Activated CD8-positive, alpha-beta T cell treated with anti-CD3 and anti-CD28 coated beads, Interleukin-2, amount 10 ng/mL, durations not matched to agents 7 days and 5 days (primary cell): Measurements from ENCODE around the gene SLC6A3. TPM values are rescaled to one million over a fixed set of nuclear protein-coding genes. Genes with fewer than 3 reads are reported as not detected.
A peak's percentile ranks its signal among the peaks of the same experiment; 100 is the strongest.
"Not testable (repeated sequence)": the region's sequence is repeated elsewhere in the genome, so short reads cannot be mapped to it uniquely, and the experiment has no call there.

ENCODE experiments used
- ATAC-seq: fragments of 150-1000 bp; cut with Tn5 transposase; one replicate; pipeline ENCODE4 v1.10.0; 2021; ENCODE audit warnings: moderate library complexity
- CTCF ChIA-PET: fragments of 350-600 bp; sonication (Branson Sonifier 250); formaldehyde crosslinking; loops from one replicate; lab custom pipeline; 2021; ENCODE audit warnings: antibody characterized with exemption; lab: Charles Lee
- POLR2A ChIA-PET: fragments of 350-600 bp; sonication (Branson Sonifier 250); formaldehyde crosslinking; loops from one replicate; lab custom pipeline; 2021; ENCODE audit warnings: antibody characterized with exemption; lab: Charles Lee
- DNase-seq: peaks from one replicate; pipeline ENCODE4 v3.0.0-alpha.2; 2020
- H3K27ac Mint-ChIP-seq: one replicate; pipeline ENCODE4 v1.8.0; 2021; ENCODE audit warnings: mild to moderate bottlenecking, mixed read lengths
- H3K27me3 Mint-ChIP-seq: one replicate; pipeline ENCODE4 v1.8.0; 2021; ENCODE audit warnings: low read depth, mixed read lengths
- H3K36me3 Mint-ChIP-seq: one replicate; pipeline ENCODE4 v1.8.0; 2021; ENCODE audit warnings: low read depth, mixed read lengths
- H3K4me1 Mint-ChIP-seq: one replicate; pipeline ENCODE4 v1.8.0; 2021; ENCODE audit warnings: low read depth, mixed read lengths
- H3K4me3 Mint-ChIP-seq: one replicate; pipeline ENCODE4 v1.8.0; 2021; ENCODE audit warnings: mild to moderate bottlenecking, mixed read lengths
- H3K9me3 Mint-ChIP-seq: one replicate; pipeline ENCODE4 v1.8.0; 2022; ENCODE audit warnings: mixed read lengths; ENCODE audit not compliant: insufficient read depth
- total RNA-seq, 2 experiments: library from RNA; stranded (reverse); gene quantifications; one replicate each; pipeline ENCODE4 v1.2.3, GENCODE V29; 2021

Gene SLC6A3
- total RNA-seq, 2 experiments from 2014 or later = not detected

DNA sequence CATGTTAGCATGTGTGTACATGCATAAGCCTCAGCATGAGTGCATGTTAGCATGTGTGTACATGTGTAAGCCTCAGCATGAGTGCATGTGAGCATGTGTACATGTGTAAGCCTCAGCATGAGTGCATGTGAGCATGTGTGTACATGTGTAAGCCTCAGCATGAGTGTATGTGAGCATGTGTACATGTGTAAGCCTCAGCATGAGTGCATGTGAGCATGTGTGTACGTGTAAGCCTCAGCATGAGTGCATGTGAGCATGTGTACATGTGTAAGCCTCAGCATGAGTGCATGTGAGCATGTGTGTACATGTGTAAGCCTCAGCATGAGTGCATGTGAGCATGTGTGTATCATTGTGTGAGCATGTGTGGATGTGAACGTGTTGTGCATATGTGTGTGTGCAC is 14.2 kb upstream of the SLC6A3 start:
- ATAC-seq, DNase-seq, H3K27me3 Mint-ChIP-seq, CTCF ChIA-PET, H3K27ac Mint-ChIP-seq, H3K4me1 Mint-ChIP-seq, POLR2A ChIA-PET, H3K4me3 Mint-ChIP-seq: not testable (repeated sequence)
- peaks cover 36% of the 10 kb centered on the region for H3K36me3 Mint-ChIP-seq
- peaks cover 23% of the 10 kb centered on the region for H3K9me3 Mint-ChIP-seq

DNA sequence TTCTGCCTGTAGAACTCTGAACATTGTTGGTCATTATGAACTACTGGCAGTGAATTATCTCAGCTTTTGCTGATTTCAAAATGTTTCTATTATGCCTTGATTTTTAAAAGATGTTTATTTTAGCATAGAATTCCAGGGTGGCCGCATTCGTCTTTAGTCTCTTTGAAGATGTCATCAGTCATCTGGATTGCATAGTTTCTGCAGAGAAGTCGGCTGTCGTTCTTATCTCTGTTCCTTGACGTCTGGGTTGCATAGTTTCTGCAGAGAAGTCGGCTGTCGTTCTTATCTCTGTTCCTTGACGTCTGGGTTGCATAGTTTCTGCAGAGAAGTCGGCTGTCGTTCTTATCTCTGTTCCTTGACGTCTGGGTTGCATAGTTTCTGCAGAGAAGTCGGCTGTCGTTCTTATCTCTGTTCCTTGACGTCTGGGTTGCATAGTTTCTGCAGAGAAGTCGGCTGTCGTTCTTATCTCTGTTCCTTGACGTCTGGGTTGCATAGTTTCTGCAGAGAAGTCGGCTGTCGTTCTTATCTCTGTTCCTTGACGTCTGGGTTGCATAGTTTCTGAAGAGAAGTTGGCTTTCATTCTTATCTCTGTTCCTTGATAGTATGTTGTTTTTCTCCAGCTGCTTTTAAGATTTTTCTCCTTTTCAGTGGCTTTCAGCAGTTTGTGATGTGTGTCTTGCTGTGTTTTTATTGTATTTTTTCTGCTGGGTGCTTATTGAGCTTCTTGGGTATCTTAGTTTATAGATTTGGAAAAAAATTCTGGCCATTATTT is 11.1 kb upstream of the SLC6A3 start:
- H3K27ac Mint-ChIP-seq, DNase-seq, H3K4me1 Mint-ChIP-seq, POLR2A ChIA-PET, CTCF ChIA-PET, H3K4me3 Mint-ChIP-seq, ATAC-seq: not testable (repeated sequence)
- Mint-ChIP-seq H3K36me3 (peaks cover 14% of the 10 kb centered on the region), H3K27me3 (peaks cover 13% of the 10 kb centered on the region), H3K9me3 (peaks cover 37% of the 10 kb centered on the region)

DNA sequence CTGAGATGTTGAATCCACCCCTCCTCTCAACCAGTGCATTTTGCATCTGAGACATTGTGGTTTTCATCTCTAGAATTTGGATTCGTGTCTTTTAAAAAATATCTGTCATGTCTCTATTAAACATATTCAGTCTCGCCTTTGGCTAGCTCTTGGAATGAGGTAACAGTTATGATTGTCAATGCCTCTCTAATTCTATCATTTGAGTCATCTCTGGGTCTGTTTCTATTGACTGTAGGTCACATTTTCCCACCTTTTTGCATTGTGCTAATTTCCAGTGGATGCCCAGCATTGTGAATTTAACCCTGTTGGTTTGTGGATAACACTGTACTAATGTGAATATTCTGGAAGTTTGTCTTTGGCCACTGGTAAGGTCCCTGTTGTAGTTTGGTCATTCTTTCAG is 8.4 kb upstream of the SLC6A3 start:
- ChIA-PET POLR2A (no interaction called here), CTCF (interaction anchor here (1.0 to 1.5 kb wide), 2 partner anchors 191 to 192 kb away, joined by 3 to 5 read pairs; no protein-coding TSS in a partner anchor)
- no peak for ATAC-seq

DNA sequence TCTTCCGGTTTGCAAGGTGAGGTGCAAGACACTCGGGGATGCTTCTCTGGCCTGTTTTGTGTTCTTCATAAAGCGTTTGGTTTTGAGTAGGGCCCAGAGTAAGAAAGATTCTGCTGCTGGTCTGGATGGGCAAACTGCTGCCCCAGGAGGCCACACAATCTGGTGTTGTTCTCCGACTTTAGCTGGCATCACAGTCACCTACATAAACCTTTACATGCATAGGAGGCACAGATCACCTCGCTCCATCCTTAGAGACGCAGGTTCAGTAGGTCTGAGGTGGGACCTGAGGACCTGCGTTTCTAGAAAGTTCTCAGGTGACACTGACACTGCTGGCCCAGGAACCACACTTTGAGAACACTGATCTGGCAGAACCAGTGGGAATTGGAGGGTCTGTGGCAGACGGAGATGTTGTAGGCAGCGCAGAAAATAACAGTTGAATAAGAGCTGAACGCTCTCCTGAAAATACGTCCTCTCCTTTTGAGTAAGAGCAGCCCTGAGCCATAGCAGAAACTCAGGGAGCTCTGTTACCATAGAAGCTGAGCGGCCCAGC is 3.9 kb upstream of the SLC6A3 start:
- Mint-ChIP-seq H3K9me3 (peaks cover 11% of the 10 kb centered on the region), H3K4me1 (peaks cover 18% of the 10 kb centered on the region), H3K27me3 (peaks cover 54% of the 10 kb centered on the region), H3K4me3 (no peak overlapping the region), H3K36me3 (no peaks in the 10 kb centered on the region), H3K27ac (no peak overlapping the region)
- no peak for DNase-seq
- ChIA-PET CTCF (no interaction called here), POLR2A (interaction anchor here (1.1 kb wide), 1 partner anchor 29 kb away, joined by 3 read pairs; no protein-coding TSS in a partner anchor)
- no peak for ATAC-seq

More for the DNA sequence above, 8.4 kb upstream of the SLC6A3 start:
- Mint-ChIP-seq H3K4me1 (peaks cover 2% of the 10 kb centered on the region), H3K27me3 (peaks cover 30% of the 10 kb centered on the region), H3K4me3 (no peak overlapping the region), H3K9me3 (peaks cover 37% of the 10 kb centered on the region), H3K27ac (no peak overlapping the region), H3K36me3 (peaks cover 3% of the 10 kb centered on the region)
- DNase-seq = no peak

DNA sequence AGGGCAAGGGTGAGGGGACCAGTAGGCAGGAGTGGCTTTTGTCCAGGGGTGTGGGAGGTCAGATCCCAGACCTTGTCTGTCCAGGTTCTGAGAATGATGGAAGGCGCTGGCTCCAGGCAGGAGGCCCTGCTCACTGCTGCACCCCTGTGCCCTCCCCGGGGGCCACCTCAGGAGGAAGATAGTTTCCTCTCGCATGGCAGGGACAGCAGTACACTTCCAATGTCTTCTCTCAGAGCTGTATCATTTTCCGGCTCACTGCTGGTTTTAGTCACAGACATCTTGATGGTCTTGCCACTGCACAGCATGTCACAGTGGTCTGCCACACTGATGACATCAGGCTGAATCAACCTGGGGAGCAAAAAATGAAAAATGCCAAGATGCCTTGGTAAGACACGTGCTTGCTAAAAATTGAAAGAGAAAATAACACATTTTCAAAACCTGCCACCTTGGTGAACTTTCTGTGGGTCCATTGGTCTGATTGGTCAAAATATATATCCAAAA is 3.3 kb upstream of the SLC6A3 start:
- no peak for ATAC-seq
- CTCF ChIA-PET = no interaction called here

DNA sequence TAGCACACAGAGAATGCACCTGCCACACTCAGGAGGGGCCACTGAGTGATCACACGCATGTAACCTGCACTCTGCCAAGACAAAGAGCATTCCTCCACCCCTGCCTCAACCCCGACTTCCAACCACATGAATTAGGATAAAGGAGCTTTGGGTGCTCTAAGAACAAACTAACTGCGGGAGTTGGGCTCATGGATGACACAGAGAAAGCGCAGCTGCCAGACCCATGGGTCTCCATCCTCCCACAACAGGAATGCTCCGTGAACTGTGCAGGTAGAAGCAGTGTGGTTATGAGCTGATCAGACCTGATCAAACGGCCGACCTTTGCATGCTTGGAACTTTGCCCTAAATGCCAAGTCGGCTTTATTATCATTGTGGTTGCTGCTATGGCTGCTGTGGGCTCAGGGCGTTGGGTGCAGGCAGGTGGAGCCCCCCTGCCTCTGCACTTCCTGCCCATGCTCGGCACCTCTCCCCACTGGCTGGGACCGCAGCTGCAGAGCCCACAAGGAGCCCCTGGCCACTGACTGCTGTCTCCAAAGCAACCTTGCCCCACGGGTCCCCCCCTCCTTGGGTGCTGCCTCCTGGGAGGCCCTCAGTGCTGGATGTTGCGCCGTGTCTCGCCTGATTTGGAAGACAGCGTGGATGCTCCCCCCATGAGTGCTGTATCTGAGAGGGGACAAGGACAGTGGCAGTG is 2.6 kb upstream of the SLC6A3 start:
- Mint-ChIP-seq H3K4me1 (peaks cover 18% of the 10 kb centered on the region), H3K27ac (no peak overlapping the region), H3K4me3 (no peak overlapping the region), H3K9me3 (peaks cover 3% of the 10 kb centered on the region), H3K27me3 (peaks cover 62% of the 10 kb centered on the region), H3K36me3 (no peaks in the 10 kb centered on the region)
- ATAC-seq (peak; percentile 40), DNase-seq (peak; percentile 25)
- POLR2A ChIA-PET = interaction anchor here (0.6 to 0.7 kb wide), 2 partner anchors 17 to 554 kb away, joined by 3 to 4 read pairs; no protein-coding TSS in a partner anchor
- CTCF ChIA-PET = interaction anchor here (1.1 kb wide), 1 partner anchor 197 kb away, joined by 6 read pairs; no protein-coding TSS in a partner anchor

More for the DNA sequence above, 3.3 kb upstream of the SLC6A3 start:
- Mint-ChIP-seq H3K4me1 (peaks cover 18% of the 10 kb centered on the region), H3K27me3 (peaks cover 58% of the 10 kb centered on the region), H3K27ac (no peak overlapping the region), H3K4me3 (no peak overlapping the region), H3K9me3 (peaks cover 7% of the 10 kb centered on the region), H3K36me3 (no peaks in the 10 kb centered on the region)
- POLR2A ChIA-PET = no interaction called here
- no peak for DNase-seq

DNA sequence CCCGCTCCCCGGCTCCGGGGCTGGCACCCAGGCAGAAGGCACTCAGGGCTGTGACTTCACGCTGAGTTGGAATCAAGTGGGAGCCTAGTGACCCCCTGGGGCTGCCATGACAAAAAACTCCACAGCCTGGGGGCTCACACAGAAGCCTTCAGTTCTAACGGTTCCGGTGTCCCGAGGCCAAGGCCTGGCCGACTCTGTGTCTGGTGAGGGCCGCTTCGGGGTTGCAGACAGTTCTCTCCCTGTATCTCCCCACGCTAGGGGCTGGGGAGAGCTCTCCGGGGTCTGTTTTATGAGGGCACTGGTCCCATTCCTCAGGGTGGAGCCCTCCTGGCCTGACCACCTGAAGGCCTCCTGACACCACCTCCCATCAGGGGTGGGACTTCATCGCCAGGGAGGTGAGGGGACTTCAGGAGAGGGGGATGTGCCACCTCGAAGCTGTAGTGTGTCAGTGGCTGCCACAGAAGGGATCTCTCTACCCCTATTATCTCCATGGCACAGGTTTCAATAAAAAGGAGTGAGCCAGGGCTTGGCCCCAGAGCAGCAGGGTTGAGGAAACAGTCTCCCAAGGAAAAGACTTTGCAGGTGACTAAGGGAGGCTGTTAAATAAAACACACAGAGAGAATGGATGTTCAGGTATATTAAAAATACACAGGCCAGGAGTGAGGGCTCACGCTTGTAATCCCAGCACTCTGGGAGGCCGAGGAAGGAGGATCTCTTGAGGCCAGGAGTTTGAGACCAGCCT is 1.5 kb upstream of the SLC6A3 start:
- H3K9me3 Mint-ChIP-seq = no peaks in the 10 kb centered on the region
- DNase-seq (no peak), ATAC-seq (no peak)
- ChIA-PET POLR2A (interaction anchor here (0.6 kb wide), 1 partner anchor 553 kb away, joined by 3 read pairs; no protein-coding TSS in a partner anchor), CTCF (interaction anchor here (1.1 kb wide), 1 partner anchor 198 kb away, joined by 6 read pairs; no protein-coding TSS in a partner anchor)
- H3K4me3 Mint-ChIP-seq = no peak overlapping the region
- no peak overlapping the region for H3K27ac Mint-ChIP-seq
- peaks cover 58% of the 10 kb centered on the region for H3K27me3 Mint-ChIP-seq
- H3K36me3 Mint-ChIP-seq = no peaks in the 10 kb centered on the region
- H3K4me1 Mint-ChIP-seq = peaks cover 18% of the 10 kb centered on the region

DNA sequence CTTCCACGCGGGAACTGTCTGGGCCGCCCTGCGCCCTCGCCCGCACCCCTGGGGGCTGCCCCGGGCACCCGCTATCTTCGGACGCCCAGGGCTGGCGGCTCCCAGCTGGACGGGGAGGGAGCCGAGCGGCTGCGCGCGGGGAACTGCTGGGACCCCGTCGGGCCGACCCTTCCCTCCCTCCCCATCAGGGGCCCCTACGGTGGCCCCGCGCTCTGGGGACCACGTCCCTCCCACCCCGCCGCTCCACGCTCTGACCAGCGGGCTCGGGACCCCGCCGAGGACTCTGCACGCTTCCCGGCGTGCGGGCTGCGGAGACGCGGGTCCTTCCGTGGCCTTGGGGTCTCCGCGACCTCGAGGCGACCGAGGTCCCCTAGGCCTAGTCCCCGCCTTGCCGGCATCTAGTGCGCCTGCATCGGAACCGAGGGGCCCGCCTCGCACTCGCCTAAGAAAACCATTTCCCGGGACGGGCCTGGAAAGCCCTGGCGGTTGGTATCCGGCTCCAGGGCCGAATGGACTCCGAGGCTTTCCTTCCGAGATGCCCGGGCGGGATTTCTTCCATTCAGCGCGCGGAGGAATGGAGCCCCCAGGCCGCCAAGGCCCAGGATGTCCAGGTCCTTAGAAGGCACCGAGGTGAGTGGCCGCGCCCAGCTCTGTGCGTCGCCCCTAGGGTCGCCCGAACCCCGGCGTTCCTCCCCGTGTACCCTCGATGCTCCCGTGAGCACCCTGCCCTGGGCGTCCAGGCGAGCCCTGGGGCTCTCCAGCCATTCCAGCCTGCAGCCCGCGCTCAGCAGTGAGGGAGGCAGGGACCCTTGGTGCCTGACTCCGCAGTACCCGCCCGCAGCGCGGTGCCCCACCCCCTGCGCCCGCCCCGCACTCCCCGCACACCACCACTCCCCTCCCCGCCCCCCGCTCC is 705 bp upstream of the SLC6A3 start:
- no peaks in the 10 kb centered on the region for H3K36me3 Mint-ChIP-seq
- H3K27me3 Mint-ChIP-seq = peaks cover 55% of the 10 kb centered on the region
- ATAC-seq (no peak), DNase-seq (no peak)
- CTCF ChIA-PET = no interaction called here
- POLR2A ChIA-PET = interaction anchor here (0.5 kb wide), 1 partner anchor 66 kb away, joined by 3 read pairs; no protein-coding TSS in a partner anchor
- H3K4me1 Mint-ChIP-seq = peaks cover 18% of the 10 kb centered on the region
- no peak overlapping the region for H3K27ac Mint-ChIP-seq
- no peaks in the 10 kb centered on the region for H3K9me3 Mint-ChIP-seq
- no peak overlapping the region for H3K4me3 Mint-ChIP-seq

DNA sequence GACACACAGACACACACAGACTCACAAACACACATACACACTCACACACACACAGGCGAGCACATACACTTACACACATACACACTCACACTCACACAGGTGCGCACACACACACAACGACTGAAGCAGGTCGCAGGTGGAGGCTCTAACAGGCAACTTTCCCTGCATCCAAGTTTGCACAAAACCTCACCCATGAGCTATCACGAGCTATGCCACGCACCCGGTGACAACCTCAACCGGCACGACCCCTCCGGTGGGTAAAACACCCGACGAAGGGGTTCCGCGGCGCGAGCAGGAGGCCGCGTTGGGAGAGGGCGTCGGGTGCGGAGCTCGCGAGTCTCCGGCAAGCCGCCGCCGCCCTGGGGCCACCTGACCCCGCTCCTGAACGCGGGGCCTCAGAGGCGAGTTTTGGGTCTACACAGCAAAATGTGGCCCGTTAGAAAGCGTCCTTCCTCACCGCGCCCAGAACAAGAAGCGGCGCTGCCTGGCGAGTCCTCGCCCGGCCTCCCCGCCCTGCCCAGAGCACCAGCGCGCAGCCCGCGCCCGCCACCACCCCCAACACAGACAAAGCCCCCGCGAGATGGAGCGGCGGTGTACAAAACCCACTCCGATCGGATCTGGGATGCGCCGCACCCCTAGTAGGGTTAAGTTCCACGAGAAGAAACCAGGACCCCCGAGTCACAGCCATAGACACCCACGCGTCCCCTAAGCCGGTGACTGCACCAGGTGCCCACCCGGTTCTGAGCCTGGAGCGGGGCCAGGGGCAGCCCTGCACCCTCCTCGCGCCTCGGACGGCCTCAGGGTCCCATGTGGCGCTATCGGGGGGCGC is 665 bp downstream of the SLC6A3 start:
- Mint-ChIP-seq H3K27ac (peak overlapping the region; percentile 12), H3K4me3 (no peak overlapping the region), H3K9me3 (no peaks in the 10 kb centered on the region), H3K27me3 (peaks cover 56% of the 10 kb centered on the region), H3K36me3 (no peaks in the 10 kb centered on the region), H3K4me1 (peaks cover 18% of the 10 kb centered on the region)
- ATAC-seq (peak; percentile 7), DNase-seq (no peak)
- CTCF ChIA-PET = interaction anchor here (1.0 kb wide), 1 partner anchor 271 kb away, joined by 3 read pairs; no protein-coding TSS in a partner anchor
- POLR2A ChIA-PET = no interaction called here

DNA sequence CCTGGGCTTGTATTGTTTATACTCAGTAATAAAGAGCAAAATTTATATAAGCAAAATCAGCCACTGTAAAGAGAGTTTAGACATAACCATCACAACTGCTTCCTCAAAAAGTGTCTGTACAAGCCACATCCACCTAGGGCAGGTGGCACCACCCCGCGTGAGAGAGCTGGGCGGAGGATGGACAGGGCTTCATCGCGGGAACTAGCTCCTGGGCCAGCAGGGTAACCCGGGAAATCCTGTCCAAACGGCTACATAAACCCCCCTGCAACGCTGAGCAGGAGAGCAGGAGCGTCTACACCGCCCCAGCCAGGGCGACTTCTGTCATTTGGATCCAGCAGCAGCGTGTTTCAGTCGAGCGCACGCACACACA is 1.3 kb downstream of the SLC6A3 start:
- POLR2A ChIA-PET = interaction anchor here (0.5 kb wide), 1 partner anchor 783 kb away, joined by 3 read pairs; no protein-coding TSS in a partner anchor
- H3K4me3 Mint-ChIP-seq = no peak overlapping the region
- peaks cover 51% of the 10 kb centered on the region for H3K27me3 Mint-ChIP-seq
- H3K36me3 Mint-ChIP-seq = no peaks in the 10 kb centered on the region
- CTCF ChIA-PET = interaction anchor here (1.0 kb wide), 1 partner anchor 270 kb away, joined by 3 read pairs; no protein-coding TSS in a partner anchor
- no peak for DNase-seq
- H3K27ac Mint-ChIP-seq = peak overlapping the region; percentile 12
- H3K4me1 Mint-ChIP-seq = peaks cover 18% of the 10 kb centered on the region
- no peaks in the 10 kb centered on the region for H3K9me3 Mint-ChIP-seq
- ATAC-seq = no peak
